ENCODE results near the gene VPREB3.

- TF ChIP-seq PHF8 (conservative IDR thresholded peaks at IDR 0.05; ENCODE audit: low read depth, low read length) (no peak), POLR2AphosphoS5 (IDR thresholded peaks at IDR 0.05; ENCODE audit: low read depth, low read length) (no peak), SRF (IDR thresholded peaks at IDR 0.05; ENCODE audit: low read depth, low read length) (no peak), JUN (IDR thresholded peaks at IDR 0.05; ENCODE audit: low read depth, low read length) (no peak), CTCF (IDR thresholded peaks at IDR 0.05; ENCODE audit: control extremely low read depth in 1 of 3, insufficient read depth in 1 of 3, low read depth in 1 of 3, low read length in 3 of 3) (no peak), POLR2A (IDR thresholded peaks at IDR 0.05; ENCODE audit: control extremely low read depth in 1 of 2, low read depth in 2 of 2, low read length in 2 of 2) (no peak), ZNF274 (IDR thresholded peaks at IDR 0.05; ENCODE audit: borderline replicate concordance, extremely low read depth, low read length) (no peak)
Measured at GRCh38 chr22:23742505-23743264, 11.5 kb downstream of the VPREB3 start.
